Panc1 (cell line): ENCODE results near the gene FRMD5. TPM values are rescaled to one million over a fixed set of nuclear protein-coding genes. Genes with fewer than 3 reads are reported as not detected.
A peak's percentile ranks its signal among the peaks of the same experiment; 100 is the strongest.

Experiments used
- ATAC-seq: fragments of 200-7000 bp; cut with Tn5 transposase; 2 replicates; pipeline ENCODE4 v1.9.1; 2020; ENCODE audit warnings: mild to moderate bottlenecking, moderate library complexity
- BruUV-seq: library from RNA; stranded (reverse); fragments of 400-500 nt; replicated peaks from 2 replicates; lab custom pipeline; 2021; lab: Mats Ljungman, UMichigan
- CTCF ChIA-PET: fragments of 300-600 bp; sonication (Branson Sonifier 250); formaldehyde crosslinking; loops from one replicate; lab custom pipeline; 2022; ENCODE audit warnings: antibody characterized with exemption; lab: Charles Lee
- POLR2A ChIA-PET: fragments of 300-600 bp; sonication (Branson Sonifier 250); formaldehyde crosslinking; loops from one replicate; lab custom pipeline; 2022; ENCODE audit warnings: antibody characterized with exemption; lab: Charles Lee
- DNase-seq: peaks from one replicate; pipeline ENCODE4 v3.0.0-alpha.2; 2010; ENCODE audit warnings: low read depth, low spot score
- H3K27ac ChIP-seq: 2 replicates; pipeline ENCODE4 v1.5.1; 2011; ENCODE audit warnings: mild to moderate bottlenecking, low read length, inconsistent platforms
- H3K27me3 ChIP-seq: fragments of 200-500 bp; sonication (Bioruptor generic); 2 replicates; pipeline ENCODE4 v1.6.0; 2014; ENCODE audit warnings: low read length, inconsistent platforms; ENCODE audit not compliant: control insufficient read depth, insufficient read depth
- H3K36me3 ChIP-seq: fragments of 200-500 bp; sonication (Bioruptor generic); 2 replicates; pipeline ENCODE4 v1.5.1; 2014; ENCODE audit warnings: inconsistent platforms, mild to moderate bottlenecking, low read length, moderate library complexity; ENCODE audit not compliant: control insufficient read depth, insufficient read depth
- H3K4me1 ChIP-seq: 2 replicates; pipeline ENCODE4 v1.5.1; 2011; ENCODE audit warnings: inconsistent platforms, mild to moderate bottlenecking, low read length, moderate library complexity; ENCODE audit not compliant: control insufficient read depth, insufficient read depth
- H3K4me3 ChIP-seq, 2 experiments: 2 replicates each; pipeline ENCODE4 v1.5.1; 2011 to 2012; ENCODE audit warnings: low read depth in 2 of 2, low read length in 2 of 2, mild to moderate bottlenecking in 2 of 2, inconsistent platforms in 1 of 2, moderate library complexity in 1 of 2
- H3K9me3 ChIP-seq: fragments of 200-500 bp; sonication (Bioruptor generic); 2 replicates; pipeline ENCODE4 v1.5.1; 2014; ENCODE audit warnings: low read depth, mild to moderate bottlenecking, inconsistent platforms, low read length, moderate library complexity; ENCODE audit not compliant: control insufficient read depth, insufficient read depth
- CTCF ChIP-seq: fragments of 450-650 bp; IDR thresholded peaks from 2 replicates; pipeline ENCODE4 v1.5.1; 2017; ENCODE audit warnings: mild to moderate bottlenecking
- POLR2AphosphoS5 ChIP-seq: IDR thresholded peaks from 2 replicates; pipeline ENCODE4 v1.6.1; 2012; ENCODE audit warnings: mild to moderate bottlenecking, low read depth, low read length, moderate library complexity
- REST ChIP-seq, 2 experiments: IDR thresholded peaks; 2 replicates each; pipeline ENCODE4 v1.6.1; 2011 to 2012; ENCODE audit warnings: low read depth in 2 of 2, control low read depth in 1 of 2, low read length in 1 of 2, mild to moderate bottlenecking in 1 of 2, moderate library complexity in 1 of 2; ENCODE audit not compliant: insufficient read depth in 1 of 2
- SIN3A ChIP-seq: IDR thresholded peaks from 2 replicates; pipeline ENCODE4 v1.6.1; 2012; ENCODE audit warnings: low read depth, mild to moderate bottlenecking, low read length, moderate library complexity, borderline replicate concordance; ENCODE audit not compliant: insufficient read depth
- TCF7L2 ChIP-seq: IDR thresholded peaks from 2 replicates; pipeline ENCODE4 v1.6.1; 2011; ENCODE audit warnings: mild to moderate bottlenecking, low read depth, low read length, inconsistent platforms
- in situ Hi-C: cut with HindIII; loops from 2 replicates; pipeline ENCODE4 v1.10.0; 2016; ENCODE audit warnings: low sequenced_read_pairs, low pct_unique_long_range_greater_than_20kb
- intact Hi-C: fragments of 100-400 bp; cut with micrococcal nuclease; formaldehyde crosslinking; loops from one replicate; pipeline ENCODE4 v1.10.0; 2022; ENCODE audit not compliant: unreplicated experiment
- total RNA-seq: library from RNA; stranded (reverse); gene quantifications from one replicate; pipeline ENCODE4 v1.2.1, GENCODE V29; 2021; ENCODE audit not compliant: unreplicated experiment

FRMD5 gene
- total RNA-seq, 1 experiment from 2014 or later, result 18.3 TPM

GRCh38 chr15:44144184-44144583, 50.9 kb downstream of the FRMD5 start:
- DNase-seq, result no peak
- intact Hi-C loops, result no loop called here
- TF ChIP-seq POLR2AphosphoS5 (no peak), CTCF (no peak), SIN3A (no peak), REST (IDR thresholded peaks at IDR 0.05; ENCODE audit: insufficient read depth in 1 of 2, low read depth in 2 of 2, low read length in 1 of 2) (no peak), TCF7L2 (no peak)

GRCh38 chr15:44137750-44138149, 57.3 kb downstream of the FRMD5 start:
- in situ Hi-C loops, result no loop called here
- Histone ChIP-seq H3K9me3 (no peaks in the 10 kb centered on the region), H3K36me3 (no peaks in the 10 kb centered on the region), H3K4me3 (no peak overlapping the region), H3K4me1 (peaks cover 9% of the 10 kb centered on the region; the same call in 1 of the 2 replicates), H3K27me3 (no peaks in the 10 kb centered on the region), H3K27ac (0 out of 2 replicates have a peak overlapping the region, but pooled peaks have one; percentile 32)
- no TSS peak for BruUV-seq
- intact Hi-C loops, result no loop called here
- DNase-seq (no peak), ATAC-seq (no peak; the same call in 1 of the 2 replicates)
- ChIA-PET CTCF (no interaction called here), POLR2A (interaction anchor here (0.5 kb wide), 1 partner anchor 92 kb away, joined by 5 read pairs; no protein-coding TSS in a partner anchor)
- TF ChIP-seq SIN3A, result no peak
- TF ChIP-seq REST (IDR thresholded peaks at IDR 0.05; ENCODE audit: insufficient read depth in 1 of 2, low read depth in 2 of 2, low read length in 1 of 2), result no peak
- no peak for TF ChIP-seq TCF7L2
- no peak for TF ChIP-seq POLR2AphosphoS5
- TF ChIP-seq CTCF, result no peak

More at GRCh38 chr15:44144184-44144583, 50.9 kb downstream of the FRMD5 start:
- Histone ChIP-seq H3K4me3 (no peak overlapping the region), H3K4me1 (peaks cover 12% of the 10 kb centered on the region), H3K27ac (no peak overlapping the region), H3K9me3 (no peaks in the 10 kb centered on the region), H3K27me3 (no peaks in the 10 kb centered on the region), H3K36me3 (no peaks in the 10 kb centered on the region)
- in situ Hi-C loops, result no loop called here
- ChIA-PET POLR2A (interaction anchor here (0.6 kb wide), 2 partner anchors 16 to 46 kb away, joined by 3 to 5 read pairs; no protein-coding TSS in a partner anchor), CTCF (interaction anchor here (0.6 kb wide), 1 partner anchor 35 kb away, joined by 4 read pairs; no protein-coding TSS in a partner anchor)
- ATAC-seq, result no peak
- no TSS peak for BruUV-seq
